H1 (cell line): ENCODE results near the gene DYNC1H1. TPM values are rescaled to one million over a fixed set of nuclear protein-coding genes. Genes with fewer than 3 reads are reported as not detected.

Source experiments
- CTCF ChIA-PET: fragments of 300-600 bp; sonication (Branson Sonifier 250); formaldehyde crosslinking; loops from one replicate; lab custom pipeline; 2021; ENCODE audit not compliant: partially characterized antibody; lab: Charles Lee
- POLR2A ChIA-PET: fragments of 300-600 bp; sonication (Branson Sonifier 250); formaldehyde crosslinking; loops from one replicate; lab custom pipeline; 2021; ENCODE audit warnings: inconsistent platforms; ENCODE audit not compliant: partially characterized antibody; lab: Charles Lee
- DNase-seq, 2 experiments: peaks; one replicate each; pipeline versions ENCODE4 v3.0.0 to v3.0.0-alpha.2; 2010 to 2022; ENCODE audit warnings: low spot score in 2 of 2, low read depth in 1 of 2, mixed read lengths in 1 of 2
- FAIRE-seq: peaks from 2 replicates; lab custom pipeline; 2011; peaks lifted over from hg19 to GRCh38; lab: Jason Lieb, UNC
- H2AFZ ChIP-seq: 2 replicates; pipeline ENCODE4 v1.8.1; 2012; ENCODE audit warnings: low read length, inconsistent platforms
- H2AK5ac ChIP-seq: 2 replicates; pipeline ENCODE4 v1.6.1; 2013; ENCODE audit warnings: low read depth, low read length
- H2BK120ac ChIP-seq: replicated peaks from 2 replicates; pipeline ENCODE3; 2013; ENCODE audit warnings: low read depth, low read length, inconsistent platforms
- H2BK12ac ChIP-seq: 2 replicates; pipeline ENCODE4 v1.6.1; 2013; ENCODE audit warnings: low read depth, low read length
- H2BK15ac ChIP-seq: 2 replicates; pipeline ENCODE4 v1.6.1; 2013; ENCODE audit warnings: low read length
- H2BK20ac ChIP-seq: 2 replicates; pipeline ENCODE4 v1.6.1; 2013; ENCODE audit warnings: low read length
- H2BK5ac ChIP-seq: 2 replicates; pipeline ENCODE4 v1.6.1; 2013; ENCODE audit warnings: low read depth, low read length
- H3K14ac ChIP-seq: 2 replicates; pipeline ENCODE4 v1.6.1; 2013; ENCODE audit warnings: inconsistent platforms; ENCODE audit not compliant: insufficient read length
- H3K18ac ChIP-seq: 2 replicates; pipeline ENCODE4 v1.6.1; 2013; ENCODE audit warnings: low read length; ENCODE audit errors: extremely low read depth
- H3K23ac ChIP-seq: 2 replicates; pipeline ENCODE4 v1.6.1; 2013; ENCODE audit warnings: inconsistent platforms; ENCODE audit not compliant: insufficient read length
- H3K23me2 ChIP-seq: 2 replicates; pipeline ENCODE4 v1.6.1; 2013; ENCODE audit warnings: low read depth, low read length
- H3K27ac ChIP-seq: 2 replicates; pipeline ENCODE4 v1.6.1; 2011; ENCODE audit warnings: low read depth, low read length, inconsistent platforms
- H3K27me3 ChIP-seq, 4 experiments: replicated peaks in 1 of 4; 1 replicate in 1 of 4; 2 replicates in 3 of 4; pipeline versions ENCODE4 v1.6.1 to v1.8.1; 2011 to 2013; ENCODE audit warnings: low read length in 3 of 4, mild to moderate bottlenecking in 3 of 4, inconsistent platforms in 2 of 4, mixed read lengths in 2 of 4, moderate library complexity in 1 of 4; ENCODE audit not compliant: control insufficient read depth in 3 of 4, insufficient read depth in 3 of 4; ENCODE audit errors: extremely low read depth in 1 of 4
- H3K36me3 ChIP-seq, 4 experiments: 2 replicates each; pipeline versions ENCODE4 v1.6.1 to v1.8.1; 2011 to 2013; ENCODE audit warnings: mild to moderate bottlenecking in 4 of 4, low read length in 3 of 4, moderate library complexity in 2 of 4, control low read depth in 1 of 4, inconsistent platforms in 1 of 4; ENCODE audit not compliant: insufficient read depth in 4 of 4, control insufficient read depth in 2 of 4
- H3K4ac ChIP-seq: replicated peaks from 2 replicates; pipeline ENCODE3; 2013; ENCODE audit warnings: low read length, low read depth, mixed read lengths, inconsistent platforms; ENCODE audit not compliant: insufficient read length
- H3K4me1 ChIP-seq, 4 experiments: replicated peaks in 1 of 4; 1 replicate in 1 of 4; 2 replicates in 3 of 4; pipeline versions ENCODE4 v1.6.1 to v1.8.1; 2011 to 2013; ENCODE audit warnings: low read length in 3 of 4, inconsistent platforms in 2 of 4, mixed read lengths in 1 of 4; ENCODE audit not compliant: insufficient read depth in 4 of 4, control insufficient read depth in 3 of 4
- H3K4me2 ChIP-seq, 2 experiments: 2 replicates each; pipeline versions ENCODE4 v1.6.1 to v1.8.1; 2011 to 2013; ENCODE audit warnings: low read depth in 2 of 2, low read length in 2 of 2, control low read depth in 1 of 2, inconsistent platforms in 1 of 2, mild to moderate bottlenecking in 1 of 2; ENCODE audit not compliant: insufficient read depth in 1 of 2
- H3K4me3 ChIP-seq, 4 experiments: fragments of 200-600, 300-600 bp in 1 of 4; sonication (generic), shearing (Covaris generic), sonication (Bioruptor Twin) in 1 of 4; 2 replicates each; pipeline versions ENCODE4 v1.5.1 to v1.8.1; 2011 to 2016; ENCODE audit warnings: low read length in 4 of 4, low read depth in 3 of 4, control low read depth in 2 of 4, inconsistent platforms in 2 of 4, mild to moderate bottlenecking in 2 of 4, mixed read lengths in 1 of 4, moderate library complexity in 1 of 4; ENCODE audit not compliant: insufficient read depth in 2 of 4; ENCODE audit errors: extremely low read depth in 1 of 4
- H3K56ac ChIP-seq: replicated peaks from 2 replicates; pipeline ENCODE3; 2013; ENCODE audit warnings: low read depth, mild to moderate bottlenecking, mixed read lengths, low read length, inconsistent platforms; ENCODE audit not compliant: insufficient read length
- H3K79me1 ChIP-seq: 2 replicates; pipeline ENCODE4 v1.6.1; 2013; ENCODE audit warnings: low read depth, low read length, control low read depth
- H3K79me2 ChIP-seq, 2 experiments: 2 replicates each; pipeline versions ENCODE4 v1.6.1 to v1.8.1; 2012 to 2013; ENCODE audit warnings: low read length in 2 of 2, mild to moderate bottlenecking in 2 of 2, inconsistent platforms in 1 of 2; ENCODE audit not compliant: insufficient read depth in 2 of 2, control insufficient read depth in 1 of 2
- H3K9ac ChIP-seq, 4 experiments: replicated peaks in 1 of 4; 1 replicate in 1 of 4; 2 replicates in 3 of 4; pipeline versions ENCODE4 v1.6.1 to v1.8.1; 2011 to 2013; ENCODE audit warnings: low read depth in 3 of 4, low read length in 3 of 4, control low read depth in 2 of 4, mild to moderate bottlenecking in 2 of 4, moderate library complexity in 2 of 4, inconsistent platforms in 1 of 4; ENCODE audit errors: extremely low read depth in 1 of 4
- H3K9me3 ChIP-seq, 2 experiments: 2 replicates each; pipeline versions ENCODE4 v1.6.1 to v1.8.1; 2012 to 2013; ENCODE audit warnings: mild to moderate bottlenecking in 2 of 2, moderate library complexity in 2 of 2, control low read depth in 1 of 2, inconsistent platforms in 1 of 2, low read depth in 1 of 2, low read length in 1 of 2, mixed read lengths in 1 of 2; ENCODE audit not compliant: insufficient read depth in 2 of 2
- H4K20me1 ChIP-seq, 2 experiments: replicated peaks in 1 of 2; 2 replicates each; pipeline versions ENCODE3 to v1.8.1; 2011 to 2013; ENCODE audit warnings: inconsistent platforms in 2 of 2, low read length in 2 of 2, mild to moderate bottlenecking in 1 of 2; ENCODE audit not compliant: insufficient read depth in 2 of 2, control insufficient read depth in 1 of 2
- H4K5ac ChIP-seq: 2 replicates; pipeline ENCODE4 v1.6.1; 2013; ENCODE audit warnings: low read length, low read depth, mixed read lengths, inconsistent platforms; ENCODE audit not compliant: insufficient read length
- H4K8ac ChIP-seq: 2 replicates; pipeline ENCODE4 v1.8.0; 2013; ENCODE audit warnings: mild to moderate bottlenecking, moderate library complexity, low read length, inconsistent platforms; ENCODE audit not compliant: insufficient read depth; ENCODE audit errors: extremely low read depth
- H4K91ac ChIP-seq: replicated peaks from 2 replicates; pipeline ENCODE3; 2013; ENCODE audit warnings: low read length, mixed read lengths, inconsistent platforms; ENCODE audit not compliant: insufficient read length
- CREB1 ChIP-seq: IDR thresholded peaks from 2 replicates; pipeline ENCODE4 v1.6.1; 2012; ENCODE audit warnings: inconsistent platforms
- EGR1 ChIP-seq: IDR thresholded peaks from 2 replicates; pipeline ENCODE4 v1.6.1; 2011; ENCODE audit warnings: low read depth, low read length, borderline replicate concordance
- EZH2 ChIP-seq: fragments of 200-600 bp; sonication (generic); IDR thresholded peaks from 2 replicates; pipeline ENCODE4 v1.7.1; 2012; ENCODE audit warnings: low read depth, mild to moderate bottlenecking, moderate library complexity, low read length, inconsistent platforms; ENCODE audit not compliant: severe bottlenecking
- HDAC2 ChIP-seq, 2 experiments: fragments of 300-600 bp in 1 of 2; sonication (generic) in 1 of 2; IDR thresholded peaks; 2 replicates each; pipeline ENCODE4 v1.6.1; 2011 to 2012; ENCODE audit warnings: low read depth in 2 of 2, low read length in 2 of 2, mild to moderate bottlenecking in 2 of 2, moderate library complexity in 2 of 2, borderline replicate concordance in 1 of 2, inconsistent platforms in 1 of 2
- KDM5A ChIP-seq: fragments of 200-600 bp; IDR thresholded peaks from 2 replicates; pipeline ENCODE4 v1.7.1; 2012; ENCODE audit warnings: mild to moderate bottlenecking, low read length, inconsistent platforms, mixed read lengths
- POLR2A ChIP-seq, 2 experiments: IDR thresholded peaks; 1 replicate in 1 of 2; 2 replicates in 1 of 2; pipeline ENCODE4 v1.6.1; 2011; ENCODE audit warnings: low read depth in 2 of 2, low read length in 2 of 2, mild to moderate bottlenecking in 2 of 2; ENCODE audit errors: control extremely low read depth in 1 of 2
- POU5F1 ChIP-seq: IDR thresholded peaks from 2 replicates; pipeline ENCODE4 v1.6.1; 2011; ENCODE audit warnings: low read depth, mild to moderate bottlenecking, low read length, moderate library complexity
- RAD21 ChIP-seq, 2 experiments: IDR thresholded peaks in 1 of 2; conservative IDR thresholded peaks in 1 of 2; 2 replicates each; pipeline ENCODE4 v1.6.1; 2011; ENCODE audit warnings: low read depth in 2 of 2, low read length in 2 of 2, improper control_type of control experiment in 1 of 2, inconsistent platforms in 1 of 2, mild to moderate bottlenecking in 1 of 2, moderate library complexity in 1 of 2
- RFX5 ChIP-seq: IDR thresholded peaks from 2 replicates; pipeline ENCODE4 v1.6.1; 2011; ENCODE audit warnings: low read depth, low read length, improper control_type of control experiment, borderline replicate concordance
- RNF2 ChIP-seq: fragments of 200-900, 300-1000 bp; sonication (generic); IDR thresholded peaks from 2 replicates; pipeline ENCODE4 v1.7.1; 2016; ENCODE audit warnings: borderline replicate concordance, low read depth, mild to moderate bottlenecking, antibody characterized with exemption, low read length; ENCODE audit not compliant: poor library complexity, severe bottlenecking; ENCODE audit errors: missing control alignments
- YY1 ChIP-seq: IDR thresholded peaks from 2 replicates; pipeline ENCODE4 v1.6.1; 2011; ENCODE audit warnings: low read depth, mild to moderate bottlenecking, low read length
- WGBS, 2 experiments: shearing (Covaris generic) in 1 of 2; methylation state at CpG; one replicate each; pipeline versions ENCODE4 v1.1.6 to v1.1.7; 2013 to 2015; ENCODE audit warnings: low lambda C conversion rate in 2 of 2, mixed read lengths in 2 of 2, inconsistent platforms in 1 of 2, low coverage in 1 of 2, missing lambda C conversion rate in 1 of 2; ENCODE audit not compliant: insufficient replicate concordance in 2 of 2, insufficient coverage in 1 of 2, insufficient read length in 1 of 2; ENCODE audit errors: extremely low coverage in 1 of 2, missing lambda C conversion rate in 1 of 2; 5-methylcytosine and 5-hydroxymethylcytosine counted together
- polyA plus RNA-seq, 7 experiments: library from polyadenylated mRNA; depleted of rRNA in 3 of 7; stranded (reverse) in 5 of 7; unstranded in 2 of 7; fragments of >200 nt in 5 of 7; fragments of 200-250 nt in 2 of 7; gene quantifications; 1 replicate in 5 of 7; 2 replicates in 1 of 7; 4 replicates in 1 of 7; pipeline versions ENCODE4 v1.2.1 to v1.2.3, GENCODE V29; 2011 to 2013; ENCODE audit warnings: missing spikeins in 2 of 7, mixed read lengths in 2 of 7
- total RNA-seq: library from RNA; stranded (reverse); fragmentation: NEBNext Ultra II Directional; extraction: Animal tissue kit (Norgen Biotek cat#: 25700); gene quantifications from 2 replicates; pipeline ENCODE4 v1.2.1, GENCODE V29; 2021
- TF ChIP-seq, protein P1 (sequence below): IDR thresholded peaks from 2 replicates; pipeline ENCODE4 v1.6.1; 2012; ENCODE audit warnings: inconsistent platforms

The DYNC1H1 gene
- total and polyA plus RNA-seq, 2 of the 8 experiments (the other 6 are each of a cell fraction or from before 2014, with no cell fraction given), result 238 to 387 TPM

DNA sequence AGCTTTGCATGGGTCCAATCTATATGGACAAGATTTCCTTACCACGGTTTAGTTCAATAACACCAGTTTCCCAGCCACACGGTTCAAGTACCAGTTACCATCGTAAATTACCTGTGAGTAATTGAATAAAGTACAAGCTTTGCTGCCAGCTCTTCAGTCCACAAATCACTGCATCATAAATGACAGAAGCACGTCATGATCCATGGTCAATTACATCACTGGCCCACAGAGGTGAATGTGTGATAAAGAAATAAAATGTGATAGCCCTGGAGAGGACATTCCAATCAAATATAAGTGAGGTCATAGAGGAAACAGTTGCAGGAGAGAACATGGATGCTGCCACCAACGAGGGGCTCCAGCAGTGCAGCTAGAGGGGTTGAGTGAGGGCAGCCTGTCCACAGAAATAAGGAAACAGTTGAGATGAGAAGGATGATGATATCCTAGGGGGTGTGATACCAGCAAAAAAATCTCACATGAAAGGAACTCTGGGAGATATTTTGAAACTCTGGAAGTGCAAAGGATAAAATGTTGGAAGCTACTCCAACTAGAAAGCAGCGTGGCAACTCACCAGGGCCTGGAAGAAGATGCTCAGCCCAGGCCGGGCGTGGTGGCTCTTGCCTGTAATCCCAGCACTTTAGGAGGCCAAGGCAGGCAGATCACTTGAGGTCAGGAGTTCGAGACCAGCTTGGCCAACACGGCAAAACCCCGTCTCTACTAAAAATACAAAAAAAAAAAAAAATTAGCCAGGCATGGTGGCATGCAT is 5.8 kb upstream of the DYNC1H1 start:
- Histone ChIP-seq H4K8ac (no peak overlapping the region), H3K4me2 (no peak overlapping the region), H3K14ac (no peak overlapping the region), H3K4me3 (no peak overlapping the region), H3K36me3 (no peaks in the 10 kb centered on the region), H2AK5ac (no peak overlapping the region), H3K9me3 (no peaks in the 10 kb centered on the region), H4K20me1 (no peaks in the 10 kb centered on the region), H3K9ac (no peak overlapping the region), H2AFZ (no peak overlapping the region), H3K79me1 (no peaks in the 10 kb centered on the region), H4K91ac (no peak overlapping the region), H3K18ac (no peak overlapping the region), H3K79me2 (no peaks in the 10 kb centered on the region), H4K5ac (no peak overlapping the region), H2BK15ac (no peak overlapping the region), H2BK12ac (no peak overlapping the region), H3K27me3 (peaks cover 4 to 20% (median 11%) of the 10 kb centered on the region in 4 experiments), H2BK120ac (no peak overlapping the region), H3K27ac (no peak overlapping the region), H3K4ac (no peak overlapping the region), H2BK20ac (no peak overlapping the region), H3K23ac (no peak overlapping the region), H2BK5ac (no peak overlapping the region), H3K4me1 (peaks cover 0 to 3% (median 0%) of the 10 kb centered on the region in 4 experiments; a peak in 1 of 7 replicates), H3K56ac (no peak overlapping the region), H3K23me2 (no peaks in the 10 kb centered on the region)
- 87% methylated on average over 11 of the region's 11 CpGs; no CpG with 5 or more reads in 1 of the 2 experiments for WGBS, 2 experiments
- no peak for DNase-seq
- ChIA-PET CTCF (interaction anchor here (0.6 to 2.3 kb wide), 5 partner anchors 14 to 251 kb away, joined by 3 to 8 read pairs (median 3); no protein-coding TSS in a partner anchor), POLR2A (interaction anchor here (0.6 to 1.4 kb wide), 2 partner anchors 10 to 1045 kb away, joined by 3 to 5 read pairs; no protein-coding TSS in a partner anchor)
- no peak for FAIRE-seq
- TF ChIP-seq EGR1 (no peak), EZH2 (no peak), POU5F1 (no peak), HDAC2 (IDR thresholded peaks at IDR 0.05; ENCODE audit: borderline replicate concordance in 1 of 2, low read depth in 2 of 2, low read length in 2 of 2) (no peak), YY1 (no peak), KDM5A (no peak), POLR2A (IDR thresholded peaks at IDR 0.05; ENCODE audit: control extremely low read depth in 1 of 2, low read depth in 2 of 2, low read length in 2 of 2) (no peak), RNF2 (no peak), RFX5 (no peak), RAD21 (IDR thresholded peaks at IDR 0.05 in 1 of 2, conservative IDR thresholded peaks at IDR 0.05 in 1 of 2; ENCODE audit: low read depth in 2 of 2, low read length in 2 of 2) (no peak), CREB1 (no peak)
- TF ChIP-seq, protein P1, sequence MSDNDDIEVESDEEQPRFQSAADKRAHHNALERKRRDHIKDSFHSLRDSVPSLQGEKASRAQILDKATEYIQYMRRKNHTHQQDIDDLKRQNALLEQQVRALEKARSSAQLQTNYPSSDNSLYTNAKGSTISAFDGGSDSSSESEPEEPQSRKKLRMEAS, result no peak
